Hippocampal formation (tissue), 2 donors: ENCODE measurements around the gene TYMP.
A peak's percentile ranks its signal among the peaks of the same experiment; 100 is the strongest.
"Not testable (repeated sequence)": the region's sequence is repeated elsewhere in the genome, so short reads cannot be mapped to it uniquely, and the experiment has no call there.

Experiments used
- DNase-seq, 2 donors: peaks; one replicate each; lab custom pipeline; 2025; lab: John Stamatoyannopoulos, UW

The TYMP gene

GRCh38 chr22:50523806-50524675 lies 5.8 kb downstream of the TYMP start:
- DNase-seq = no peak

- no peak for DNase-seq
Measured at GRCh38 chr22:50523458-50523805, 6.4 kb downstream of the TYMP start.

- no peak for DNase-seq
Measured at GRCh38 chr22:50522806-50523438, 6.9 kb downstream of the TYMP start.

- no peak for DNase-seq
Measured at GRCh38 chr22:50522208-50522805, 7.5 kb downstream of the TYMP start.

GRCh38 chr22:50521710-50522109 lies 8.1 kb downstream of the TYMP start:
- DNase-seq = no peak

GRCh38 chr22:50520826-50521453 lies 8.9 kb downstream of the TYMP start:
- no peak for DNase-seq

GRCh38 chr22:50520184-50520583 lies 9.6 kb downstream of the TYMP start:
- not testable (repeated sequence) for DNase-seq

- DNase-seq = no peak
Measured at GRCh38 chr22:50519151-50519550, 10.7 kb downstream of the TYMP start.

GRCh38 chr22:50518606-50519005 lies 11.2 kb downstream of the TYMP start:
- DNase-seq = no peak

- no peak for DNase-seq
Measured at GRCh38 chr22:50517495-50518260, 12.1 kb downstream of the TYMP start.

- no peak for DNase-seq
Measured at GRCh38 chr22:50516891-50517290, 12.9 kb downstream of the TYMP start.

GRCh38 chr22:50516068-50516467 lies 13.7 kb downstream of the TYMP start:
- no peak for DNase-seq

GRCh38 chr22:50513175-50513574 lies 16.6 kb downstream of the TYMP start:
- no peak for DNase-seq

- DNase-seq = no peak
Measured at GRCh38 chr22:50508897-50509296, 20.9 kb downstream of the TYMP start.

- DNase-seq = peak; percentile 97 to 100
Measured at GRCh38 chr22:50507991-50508884, 21.6 kb downstream of the TYMP start, which contains the start of gene NCAPH2. Gene NCAPH2 (plus strand): TSS chr22:50508224. CDS start chr22:50508338, 114 bp downstream.

- peak; percentile 97 to 100 for DNase-seq
Measured at GRCh38 chr22:50507421-50507990, 22.3 kb downstream of the TYMP start, which contains the start of gene LMF2. Gene LMF2 (minus strand): TSS chr22:50507702. CDS start chr22:50507675, 27 bp downstream.

- no peak for DNase-seq
Measured at GRCh38 chr22:50506611-50507420, 23.0 kb downstream of the TYMP start.

- DNase-seq = no peak
Measured at GRCh38 chr22:50505776-50506610, 23.8 kb downstream of the TYMP start.
